ENCODE measurements around the gene SLC52A3. TPM values are rescaled to one million over a fixed set of nuclear protein-coding genes. Genes with fewer than 3 reads are reported as not detected.

The SLC52A3 gene
- total and polyA plus RNA-seq, 12 donors: 1.5 to 5.7 (median 2.7) TPM

- no peak overlapping the region for H3K27ac ChIP-seq
- intact Hi-C loops (cut with DNase I): loop anchor here in 3 of 10 donors (5.0 to 10.0 kb wide), 3 partner anchors 172 to 377 kb away; no protein-coding TSS in a partner anchor
- TF ChIP-seq, protein P1, sequence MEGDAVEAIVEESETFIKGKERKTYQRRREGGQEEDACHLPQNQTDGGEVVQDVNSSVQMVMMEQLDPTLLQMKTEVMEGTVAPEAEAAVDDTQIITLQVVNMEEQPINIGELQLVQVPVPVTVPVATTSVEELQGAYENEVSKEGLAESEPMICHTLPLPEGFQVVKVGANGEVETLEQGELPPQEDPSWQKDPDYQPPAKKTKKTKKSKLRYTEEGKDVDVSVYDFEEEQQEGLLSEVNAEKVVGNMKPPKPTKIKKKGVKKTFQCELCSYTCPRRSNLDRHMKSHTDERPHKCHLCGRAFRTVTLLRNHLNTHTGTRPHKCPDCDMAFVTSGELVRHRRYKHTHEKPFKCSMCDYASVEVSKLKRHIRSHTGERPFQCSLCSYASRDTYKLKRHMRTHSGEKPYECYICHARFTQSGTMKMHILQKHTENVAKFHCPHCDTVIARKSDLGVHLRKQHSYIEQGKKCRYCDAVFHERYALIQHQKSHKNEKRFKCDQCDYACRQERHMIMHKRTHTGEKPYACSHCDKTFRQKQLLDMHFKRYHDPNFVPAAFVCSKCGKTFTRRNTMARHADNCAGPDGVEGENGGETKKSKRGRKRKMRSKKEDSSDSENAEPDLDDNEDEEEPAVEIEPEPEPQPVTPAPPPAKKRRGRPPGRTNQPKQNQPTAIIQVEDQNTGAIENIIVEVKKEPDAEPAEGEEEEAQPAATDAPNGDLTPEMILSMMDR (IDR thresholded peaks at IDR 0.05): no peak
- ATAC-seq (no peak), DNase-seq (no peak)
- H3K36me3 ChIP-seq: no peaks in the 10 kb centered on the region
- peaks cover 0 to 3% (median 0%) of the 10 kb centered on the region in 11 donors for H3K9me3 ChIP-seq
- H3K27me3 ChIP-seq: peaks cover 0 to 23% (median 7%) of the 10 kb centered on the region in 7 donors
- 71 to 75% methylated on average over 7 of the region's 7 CpGs for WGBS, 2 donors
- no peak overlapping the region for H3K4me3 ChIP-seq
- peaks cover 0 to 3% (median under 1%) of the 10 kb centered on the region in 9 donors for H3K4me1 ChIP-seq
Measured at GRCh38 chr20:733861-734260, 34.4 kb downstream of the SLC52A3 start.

GRCh38 chr20:732727-733126 is 35.6 kb downstream of the SLC52A3 start:
- 81 to 88% methylated on average over 3 of the region's 3 CpGs for WGBS, 2 donors
- Histone ChIP-seq H3K4me1 (peaks cover 0 to 11% (median 6%) of the 10 kb centered on the region in 9 donors), H3K27me3 (peaks cover 0 to 34% (median 16%) of the 10 kb centered on the region in 7 donors), H3K4me3 (no peak overlapping the region), H3K36me3 (no peaks in the 10 kb centered on the region), H3K27ac (no peak overlapping the region), H3K9me3 (peaks cover 0 to 3% (median 0%) of the 10 kb centered on the region in 11 donors)
- intact Hi-C loops (cut with DNase I): loop anchor here in 3 of 10 donors (5.0 to 10.0 kb wide), 3 partner anchors 170 to 375 kb away; no protein-coding TSS in a partner anchor
- no peak for DNase-seq
- TF ChIP-seq, protein P1 (IDR thresholded peaks at IDR 0.05): no peak
- ATAC-seq: no peak

GRCh38 chr20:731891-732560 is 36.3 kb downstream of the SLC52A3 start:
- H3K36me3 ChIP-seq: no peaks in the 10 kb centered on the region
- H3K4me1 ChIP-seq: peaks cover 0 to 12% (median 6%) of the 10 kb centered on the region in 9 donors
- WGBS, 2 donors: 73 to 78% methylated on average over 8 of the region's 8 CpGs
- peaks cover 0 to 41% (median 22%) of the 10 kb centered on the region in 7 donors for H3K27me3 ChIP-seq
- TF ChIP-seq, protein P1 (IDR thresholded peaks at IDR 0.05): no peak
- intact Hi-C loops (cut with DNase I): loop anchor here in 3 of 10 donors (5.0 to 10.0 kb wide), 3 partner anchors 170 to 375 kb away; no protein-coding TSS in a partner anchor
- DNase-seq: no peak
- peaks cover 0 to 3% (median 0%) of the 10 kb centered on the region in 11 donors for H3K9me3 ChIP-seq
- no peak overlapping the region for H3K27ac ChIP-seq
- no peak overlapping the region for H3K4me3 ChIP-seq
- ATAC-seq: no peak

DNA sequence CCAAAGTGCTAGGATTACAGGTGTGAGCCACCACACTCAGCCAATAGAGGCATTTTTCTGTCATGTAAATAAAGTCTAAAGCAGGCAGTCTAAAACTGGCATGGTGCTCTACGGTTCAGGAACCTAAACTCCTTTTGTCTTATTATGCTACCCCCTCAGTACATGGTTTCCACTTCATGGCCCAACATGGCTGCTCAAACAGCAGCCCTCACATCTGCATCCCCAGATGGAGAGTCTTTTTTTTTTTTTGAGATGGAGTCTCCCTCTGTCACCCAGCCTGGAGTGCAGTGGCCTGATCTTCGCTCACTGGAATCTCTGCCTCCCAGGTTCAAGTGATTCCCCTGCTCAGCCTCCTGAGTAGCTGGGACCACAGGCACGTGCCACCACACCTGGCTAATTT is 38.3 kb downstream of the SLC52A3 start:
- Histone ChIP-seq H3K27ac (no peak overlapping the region), H3K27me3 (peaks cover 0 to 61% (median 27%) of the 10 kb centered on the region in 7 donors), H3K9me3 (no peaks in the 10 kb centered on the region), H3K4me1 (peaks cover 0 to 12% (median 6%) of the 10 kb centered on the region in 9 donors), H3K36me3 (no peaks in the 10 kb centered on the region), H3K4me3 (no peak overlapping the region)
- TF ChIP-seq, protein P1 (IDR thresholded peaks at IDR 0.05): no peak
- DNase-seq (no peak), ATAC-seq (no peak)
- intact Hi-C loops (cut with DNase I): loop anchor here in 3 of 10 donors (5.0 to 10.0 kb wide), 3 partner anchors 168 to 373 kb away; no protein-coding TSS in a partner anchor
- WGBS, 2 donors: 94 to 96% methylated on average over 3 of the region's 3 CpGs

Data from heart right ventricle (tissue), 16 donors.